HG03097 (cell line): ENCODE results near the gene HMGXB4.

Source experiments
- ATAC-seq: cut with Tn5 transposase; IDR thresholded peaks from one replicate; pipeline ENCODE4 v1.9.1; 2021; ENCODE audit not compliant: unreplicated experiment, low FRiP score

The HMGXB4 gene

DNA sequence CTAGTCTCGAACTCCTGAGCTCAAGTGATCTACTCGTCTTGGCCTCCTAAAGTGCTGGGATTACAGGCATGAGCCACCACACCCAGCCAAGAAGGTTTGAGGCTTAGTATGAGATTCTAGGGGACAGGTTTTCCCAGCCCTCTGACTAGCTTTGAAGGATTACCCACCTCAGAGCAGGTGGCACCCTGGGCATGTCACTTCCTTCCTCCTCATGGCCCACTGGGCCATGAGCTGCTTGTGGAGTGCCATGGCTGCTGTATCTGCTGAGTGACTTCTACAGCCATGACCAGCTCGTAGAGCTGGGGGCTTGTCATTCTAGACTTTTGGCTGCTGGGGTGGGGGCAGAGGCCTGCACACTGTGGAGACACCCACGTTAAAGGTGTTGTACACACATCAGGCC lies 67.5 kb downstream of the HMGXB4 start:
- ATAC-seq, result no peak

GRCh38 chr22:35325209-35325608 lies 67.9 kb downstream of the HMGXB4 start:
- no peak for ATAC-seq

- ATAC-seq, result no peak
These were observed 69.7 kb downstream of the HMGXB4 start for GRCh38 chr22:35326854-35327562.

GRCh38 chr22:35327690-35328471 lies 70.6 kb downstream of the HMGXB4 start:
- no peak for ATAC-seq

- ATAC-seq, result no peak
These were observed 71.2 kb downstream of the HMGXB4 start for GRCh38 chr22:35328472-35328885.

DNA sequence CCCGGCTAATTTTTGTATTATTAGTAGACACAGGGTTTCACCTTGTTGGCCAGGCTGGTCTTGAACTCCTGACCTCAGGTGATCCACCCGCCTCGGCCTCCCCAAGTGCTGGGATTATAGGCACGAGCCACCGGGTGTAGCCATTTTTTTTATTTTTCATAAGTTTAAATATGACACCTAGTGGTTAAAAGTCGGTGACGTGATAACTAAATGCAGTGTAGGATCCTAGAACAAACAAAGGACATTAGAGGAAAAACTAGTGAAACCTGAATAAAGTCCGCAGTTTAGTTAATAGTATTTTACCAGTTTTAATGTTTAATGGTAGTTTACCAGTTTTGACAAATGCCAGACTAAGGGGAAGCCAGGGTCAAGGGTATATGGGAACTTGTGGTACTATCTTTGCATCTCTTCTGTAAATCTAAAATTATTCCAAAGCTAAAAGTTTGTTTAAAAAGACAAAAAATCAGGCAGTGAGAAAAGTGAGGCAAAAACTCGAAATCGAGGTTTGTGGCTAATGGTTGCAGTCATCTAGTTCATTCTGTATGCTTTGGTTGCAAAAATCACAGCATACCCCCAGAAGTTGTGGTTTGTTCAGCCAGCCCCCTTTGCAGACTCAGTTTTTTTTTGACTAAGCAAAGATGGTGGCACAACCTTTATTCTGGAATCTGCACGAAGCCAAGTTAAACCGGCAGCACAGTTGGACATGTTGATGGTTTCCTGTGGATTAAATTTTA lies 72.0 kb downstream of the HMGXB4 start:
- no peak for ATAC-seq

DNA sequence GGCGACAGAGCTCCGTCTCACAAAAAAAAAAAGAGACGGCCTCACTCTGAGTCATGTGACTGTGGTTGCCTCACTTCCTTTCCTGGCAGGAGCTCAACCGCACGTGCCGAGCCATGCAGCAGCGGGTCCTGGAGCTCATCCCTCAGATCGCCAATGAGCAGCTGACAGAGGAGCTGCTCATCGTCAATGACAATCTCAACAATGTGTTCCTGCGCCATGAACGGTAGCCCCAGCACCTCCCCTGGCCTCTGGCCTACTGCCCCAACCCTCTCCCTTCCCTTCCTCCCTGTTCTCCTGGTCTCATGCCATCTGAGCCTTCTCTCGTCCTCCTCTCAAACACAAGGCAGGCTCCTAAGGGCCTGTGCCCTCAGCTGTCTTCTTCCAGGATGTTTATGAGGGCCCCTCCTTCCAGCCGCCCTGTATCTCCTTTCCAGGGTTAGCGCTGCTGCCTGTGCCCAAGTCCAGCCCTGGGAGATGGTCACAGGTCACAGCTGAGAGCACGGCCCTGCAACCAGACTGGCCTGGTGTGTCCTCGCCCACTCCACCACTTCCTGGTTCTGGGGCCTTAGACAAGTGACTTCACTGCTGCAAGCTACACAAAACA lies 73.1 kb downstream of the HMGXB4 start:
- no peak for ATAC-seq

DNA sequence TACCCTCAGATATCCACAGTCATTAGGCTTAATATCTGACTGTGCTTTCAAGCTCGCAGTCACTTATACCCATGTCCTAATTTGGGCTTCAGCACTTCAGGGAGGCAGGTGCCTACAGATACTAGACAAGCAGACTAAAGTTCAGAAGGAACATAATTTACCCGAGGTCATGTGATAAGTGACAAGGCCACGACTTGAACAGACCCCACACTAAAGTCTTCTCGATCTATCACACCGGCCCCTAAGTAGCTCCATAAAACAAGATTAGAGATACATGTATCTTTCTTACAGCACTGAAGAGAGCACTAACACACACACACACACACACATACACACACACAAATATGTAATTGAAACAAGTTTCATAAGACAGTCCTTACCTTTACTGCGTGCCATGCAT lies 75.0 kb downstream of the HMGXB4 start:
- no peak for ATAC-seq

DNA sequence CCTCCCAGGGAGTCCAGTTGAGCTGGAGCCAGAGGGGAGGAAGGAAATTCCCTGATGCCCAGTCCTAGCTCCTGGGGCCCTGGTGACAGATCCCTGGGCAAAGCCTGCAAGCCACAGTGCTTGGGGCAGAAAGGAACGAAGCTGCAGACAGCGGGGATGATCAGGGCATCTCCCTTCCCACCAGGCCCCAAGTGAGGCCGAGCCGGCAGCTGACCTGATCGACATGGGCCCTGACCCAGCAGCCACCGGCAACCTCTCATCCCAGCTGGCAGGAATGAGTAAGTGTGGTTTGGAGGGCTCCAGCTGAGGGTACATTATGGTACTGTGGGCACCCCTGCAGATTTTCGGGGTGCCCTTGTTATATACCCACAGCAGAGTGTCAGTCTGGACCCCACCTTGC lies 75.9 kb downstream of the HMGXB4 start:
- ATAC-seq, result no peak

DNA sequence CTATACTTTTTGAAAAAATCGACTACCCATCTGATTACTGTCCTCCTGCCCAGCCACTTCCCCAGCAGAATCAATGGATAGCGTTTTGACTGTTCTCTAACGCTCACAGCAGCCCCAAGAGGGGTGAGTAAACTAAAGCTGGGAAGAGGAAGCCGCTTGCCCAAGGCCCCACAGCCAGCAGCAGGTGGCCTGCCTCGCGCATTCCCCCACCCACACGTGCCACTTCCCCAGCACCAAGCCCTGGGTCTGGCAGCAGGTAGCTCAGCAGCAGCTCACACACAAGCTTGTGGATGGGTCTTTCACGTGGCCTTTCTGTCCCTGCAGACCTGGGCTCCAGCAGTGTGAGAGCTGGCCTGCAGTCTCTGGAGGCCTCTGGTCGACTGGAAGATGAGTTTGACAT lies 76.7 kb downstream of the HMGXB4 start:
- ATAC-seq, result no peak

GRCh38 chr22:35335468-35335867 lies 78.2 kb downstream of the HMGXB4 start:
- no peak for ATAC-seq

DNA sequence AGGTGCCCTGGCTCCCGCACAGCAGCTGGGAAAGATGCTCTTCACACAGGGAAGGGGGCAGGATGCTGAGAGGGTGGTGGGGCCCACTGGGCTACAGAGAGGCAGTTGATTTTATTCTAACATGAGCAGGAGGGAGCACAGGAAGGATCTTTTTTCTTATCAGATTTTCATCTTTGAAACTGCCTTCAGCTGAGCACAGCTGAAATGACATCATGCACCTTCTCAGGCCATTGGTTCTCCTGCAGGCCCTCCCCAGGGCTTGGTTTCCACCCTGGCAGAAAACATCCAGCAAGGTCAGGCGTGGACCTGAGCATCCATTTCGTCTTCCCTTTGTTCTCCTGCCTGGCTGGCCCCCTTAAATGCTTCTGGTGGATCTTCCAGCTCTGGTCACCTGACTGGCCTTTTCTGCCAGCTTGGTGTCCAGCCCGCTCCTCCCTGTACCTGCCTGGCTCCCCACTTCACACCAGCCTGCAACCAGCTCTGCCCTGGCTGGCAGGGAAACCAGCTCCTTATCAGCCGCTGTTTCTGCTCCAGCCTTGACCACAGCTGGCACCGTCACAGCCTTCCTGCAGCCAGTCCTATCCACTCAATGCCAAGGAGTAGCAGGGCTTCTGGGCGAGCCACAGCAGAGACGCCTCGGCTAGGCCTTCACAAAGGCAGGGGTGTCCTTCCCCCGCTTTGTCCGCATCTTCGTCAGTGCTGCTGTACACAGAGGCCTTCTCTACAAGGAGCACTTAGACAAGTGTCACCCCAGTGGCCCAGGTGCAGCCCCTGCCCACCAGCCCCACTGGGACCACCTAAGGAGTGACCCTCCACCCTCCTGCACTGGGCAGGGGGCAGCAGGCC lies 78.9 kb downstream of the HMGXB4 start:
- no peak for ATAC-seq

GRCh38 chr22:35337932-35338331 lies 80.6 kb downstream of the HMGXB4 start:
- ATAC-seq, result no peak

DNA sequence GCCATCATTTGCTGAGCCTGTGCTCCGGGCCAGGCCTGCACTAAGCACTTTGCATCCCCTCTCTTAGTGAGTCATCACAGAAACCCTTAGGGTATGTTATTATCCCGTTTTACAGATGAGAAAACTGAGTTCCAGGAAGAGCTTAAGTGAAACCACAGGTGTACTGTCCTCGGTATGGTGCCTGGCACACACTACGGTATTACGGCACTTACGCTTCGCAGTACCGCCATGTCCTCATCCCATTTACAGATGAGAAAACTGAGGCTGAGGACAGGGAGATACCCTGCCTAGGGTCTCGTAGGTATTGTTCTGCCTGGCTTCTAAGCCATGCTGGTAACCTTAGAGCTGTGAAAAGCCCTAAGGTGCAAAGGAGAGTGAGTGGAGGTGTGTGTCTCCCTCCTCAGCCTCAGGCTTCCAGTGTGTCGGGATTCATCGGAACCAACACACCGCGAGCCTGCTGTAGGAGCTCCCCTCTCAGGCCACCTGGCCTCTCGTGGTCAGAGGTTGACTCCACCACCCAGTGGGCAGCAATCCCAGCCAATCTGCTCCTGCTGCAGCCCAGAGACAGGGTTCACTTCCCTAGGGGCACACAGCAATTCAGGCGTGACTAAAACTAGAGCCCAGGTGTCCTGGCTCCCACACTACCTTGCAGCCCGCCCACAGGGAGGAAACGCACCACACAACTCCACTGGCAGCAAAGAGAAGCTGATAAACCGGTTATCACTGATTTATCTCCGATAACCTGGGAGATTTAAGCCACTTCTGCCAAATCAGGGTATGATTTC lies 84.0 kb downstream of the HMGXB4 start:
- ATAC-seq, result no peak

- ATAC-seq, result no peak
These were observed 85.1 kb downstream of the HMGXB4 start for GRCh38 chr22:35342390-35342789.

- no peak for ATAC-seq
These were observed 86.6 kb downstream of the HMGXB4 start for GRCh38 chr22:35343664-35344550.

DNA sequence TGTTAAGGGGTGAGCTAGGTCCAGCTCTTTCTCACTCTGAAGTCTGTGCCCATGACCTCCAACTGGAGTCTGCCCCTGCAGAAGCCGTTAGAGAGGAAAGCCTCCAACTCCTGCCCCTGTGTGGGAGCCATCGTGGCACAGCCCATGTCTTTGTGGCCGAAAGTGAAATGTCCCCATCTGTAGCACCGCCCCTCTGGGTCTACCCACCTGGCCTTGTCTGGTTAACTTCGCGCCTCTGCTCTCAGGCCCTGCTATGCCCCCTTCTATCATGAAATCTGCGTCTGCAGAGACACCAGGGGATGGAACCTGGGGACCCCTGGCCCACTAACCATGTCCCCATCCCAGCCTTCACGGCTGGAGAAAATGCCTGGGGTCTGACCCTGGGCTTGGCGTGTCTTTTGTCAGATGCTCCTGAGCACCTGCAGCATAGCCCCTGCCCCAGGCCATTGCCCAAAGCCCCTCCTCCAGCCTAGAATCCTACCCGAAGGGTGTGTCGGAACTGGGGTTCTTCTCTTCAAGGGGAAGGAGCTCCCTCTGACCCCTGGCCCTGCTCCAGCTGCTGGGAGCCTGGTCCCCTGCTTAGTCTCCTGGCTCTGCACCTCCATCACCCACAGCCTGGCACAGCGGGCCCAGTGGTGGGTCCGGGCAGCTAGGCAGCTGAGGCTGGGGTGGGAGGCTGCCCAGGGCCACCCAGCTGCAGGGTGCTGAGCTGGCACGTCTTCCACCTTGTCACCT lies 87.8 kb downstream of the HMGXB4 start:
- ATAC-seq, result no peak
